OCI-LY7 (cell line): ENCODE data around the gene GSE1. TPM values are rescaled to one million over a fixed set of nuclear protein-coding genes. Genes with fewer than 3 reads are reported as not detected.

Experiments used
- BruUV-seq: library from RNA; stranded (reverse); fragments of 400-500 nt; replicated peaks from 2 replicates; lab custom pipeline; 2021; lab: Mats Ljungman, UMichigan
- CTCF ChIA-PET: fragments of 300-600 bp; sonication (Branson Sonifier 250); formaldehyde crosslinking; loops from one replicate; lab custom pipeline; 2022; ENCODE audit warnings: antibody characterized with exemption; ENCODE audit not compliant: unreplicated experiment; lab: Charles Lee
- POLR2A ChIA-PET: fragments of 300-600 bp; sonication (Branson Sonifier 250); formaldehyde crosslinking; loops from one replicate; lab custom pipeline; 2022; ENCODE audit warnings: antibody characterized with exemption; lab: Charles Lee
- DNase-seq: peaks from one replicate; pipeline ENCODE4 v3.0.0-alpha.2; 2015; ENCODE audit warnings: low spot score
- H2AFZ ChIP-seq: fragments of 200-600 bp; sonication (generic), shearing (Covaris generic); 2 replicates; pipeline ENCODE4 v1.6.1; 2014; ENCODE audit warnings: mild to moderate bottlenecking, antibody characterized with exemption, low read length, moderate library complexity
- H3K27ac ChIP-seq: fragments of 200-600 bp; sonication (generic); 2 replicates; pipeline ENCODE4 v1.5.1; 2014; ENCODE audit warnings: mixed run types, low read depth, mild to moderate bottlenecking, moderate library complexity, low read length, inconsistent platforms; ENCODE audit not compliant: poor library complexity, severe bottlenecking
- H3K36me3 ChIP-seq: fragments of 200-600 bp; sonication (generic); 2 replicates; pipeline ENCODE4 v1.6.1; 2014; ENCODE audit warnings: mild to moderate bottlenecking, antibody characterized with exemption, low read length, moderate library complexity, mixed read lengths; ENCODE audit not compliant: insufficient read depth
- H3K4me1 ChIP-seq: fragments of 200-600 bp; sonication (generic); 2 replicates; pipeline ENCODE4 v1.5.1; 2014; ENCODE audit warnings: mild to moderate bottlenecking, low read length; ENCODE audit not compliant: insufficient read depth, poor library complexity, severe bottlenecking
- H3K4me2 ChIP-seq: fragments of 200-600 bp; sonication (generic); 2 replicates; pipeline ENCODE4 v1.6.1; 2014; ENCODE audit warnings: mild to moderate bottlenecking, low read length
- H3K4me3 ChIP-seq: fragments of 200-600 bp; sonication (generic); 2 replicates; pipeline ENCODE4 v1.5.1; 2014; ENCODE audit warnings: mild to moderate bottlenecking, low read depth, low read length; ENCODE audit not compliant: poor library complexity, severe bottlenecking
- H3K79me2 ChIP-seq: fragments of 200-600 bp; sonication (generic); 2 replicates; pipeline ENCODE4 v1.6.1; 2016; ENCODE audit warnings: low read depth, mild to moderate bottlenecking, low read length, moderate library complexity, mixed read lengths; ENCODE audit not compliant: insufficient read depth
- H3K9me2 ChIP-seq: fragments of 200-600 bp; sonication (generic); 2 replicates; pipeline ENCODE4 v1.6.1; 2016; ENCODE audit warnings: mild to moderate bottlenecking, low read length, mixed read lengths; ENCODE audit not compliant: insufficient read depth
- H3K9me3 ChIP-seq: fragments of 200-600 bp; sonication (generic); 2 replicates; pipeline ENCODE4 v1.6.1; 2014; ENCODE audit warnings: mild to moderate bottlenecking, mixed run types, low read length, mixed read lengths
- H4K20me1 ChIP-seq: fragments of 200-600 bp; sonication (generic); 2 replicates; pipeline ENCODE4 v1.6.1; 2014; ENCODE audit warnings: mild to moderate bottlenecking, antibody characterized with exemption, low read length, moderate library complexity, mixed read lengths; ENCODE audit not compliant: insufficient read depth
- EZH2phosphoT487 ChIP-seq: fragments of 200-600 bp; sonication (generic); IDR thresholded peaks from 2 replicates; pipeline ENCODE4 v1.6.1; 2018; ENCODE audit warnings: low read depth, borderline replicate concordance, mild to moderate bottlenecking, mixed run types, antibody characterized with exemption, low read length, moderate library complexity, mixed read lengths
- intact Hi-C: fragments of 100-400 bp; cut with micrococcal nuclease; formaldehyde crosslinking; loops from one replicate; pipeline ENCODE4 v1.10.0; 2022; ENCODE audit not compliant: unreplicated experiment
- total RNA-seq, 2 experiments: library from RNA; depleted of rRNA in 1 of 2; stranded (reverse); fragments of >200 nt in 1 of 2; shearing (Covaris generic) in 1 of 2; gene quantifications; 2 replicates each; pipeline ENCODE4 v1.2.3, GENCODE V29; 2014 to 2022
- TF ChIP-seq, protein P1 (sequence below): fragments of 200-600 bp; sonication (generic); conservative IDR thresholded peaks from 2 replicates; pipeline ENCODE4 v1.5.1; 2014; ENCODE audit warnings: mild to moderate bottlenecking, antibody characterized with exemption, low read length, moderate library complexity, mixed read lengths

GSE1 gene
- total RNA-seq, 2 experiments from 2014 or later, result 30.9 to 66.6 TPM

GRCh38 chr16:85642762-85643358 lies 29.7 kb downstream of the GSE1 start:
- no TSS peak for BruUV-seq
- H3K4me1 ChIP-seq, result no peaks in the 10 kb centered on the region
- H3K9me2 ChIP-seq, result no peaks in the 10 kb centered on the region
- TF ChIP-seq, protein P1, sequence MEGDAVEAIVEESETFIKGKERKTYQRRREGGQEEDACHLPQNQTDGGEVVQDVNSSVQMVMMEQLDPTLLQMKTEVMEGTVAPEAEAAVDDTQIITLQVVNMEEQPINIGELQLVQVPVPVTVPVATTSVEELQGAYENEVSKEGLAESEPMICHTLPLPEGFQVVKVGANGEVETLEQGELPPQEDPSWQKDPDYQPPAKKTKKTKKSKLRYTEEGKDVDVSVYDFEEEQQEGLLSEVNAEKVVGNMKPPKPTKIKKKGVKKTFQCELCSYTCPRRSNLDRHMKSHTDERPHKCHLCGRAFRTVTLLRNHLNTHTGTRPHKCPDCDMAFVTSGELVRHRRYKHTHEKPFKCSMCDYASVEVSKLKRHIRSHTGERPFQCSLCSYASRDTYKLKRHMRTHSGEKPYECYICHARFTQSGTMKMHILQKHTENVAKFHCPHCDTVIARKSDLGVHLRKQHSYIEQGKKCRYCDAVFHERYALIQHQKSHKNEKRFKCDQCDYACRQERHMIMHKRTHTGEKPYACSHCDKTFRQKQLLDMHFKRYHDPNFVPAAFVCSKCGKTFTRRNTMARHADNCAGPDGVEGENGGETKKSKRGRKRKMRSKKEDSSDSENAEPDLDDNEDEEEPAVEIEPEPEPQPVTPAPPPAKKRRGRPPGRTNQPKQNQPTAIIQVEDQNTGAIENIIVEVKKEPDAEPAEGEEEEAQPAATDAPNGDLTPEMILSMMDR, result no peak
- no peak for TF ChIP-seq EZH2phosphoT487
- ChIA-PET POLR2A (no interaction called here), CTCF (no interaction called here)
- H2AFZ ChIP-seq, result no peak overlapping the region
- H3K27ac ChIP-seq, result no peak overlapping the region
- H3K79me2 ChIP-seq, result no peaks in the 10 kb centered on the region
- no peaks in the 10 kb centered on the region for H4K20me1 ChIP-seq
- no peaks in the 10 kb centered on the region for H3K9me3 ChIP-seq
- intact Hi-C loops, result no loop called here
- DNase-seq, result no peak
- H3K36me3 ChIP-seq, result no peaks in the 10 kb centered on the region
- H3K4me3 ChIP-seq, result no peak overlapping the region
- H3K4me2 ChIP-seq, result no peak overlapping the region

GRCh38 chr16:85643631-85644030 lies 30.5 kb downstream of the GSE1 start:
- POLR2A ChIA-PET, result interaction anchor here (0.7 kb wide), 1 partner anchor 129 kb away, joined by 3 read pairs; no protein-coding TSS in a partner anchor
- Histone ChIP-seq H3K4me2 (no peak overlapping the region), H3K79me2 (no peaks in the 10 kb centered on the region), H3K36me3 (0 out of 2 replicates have a peak, but pooled peaks cover 6% of the 10 kb centered on the region), H3K9me2 (no peaks in the 10 kb centered on the region), H3K9me3 (no peaks in the 10 kb centered on the region), H3K4me1 (no peaks in the 10 kb centered on the region), H4K20me1 (no peaks in the 10 kb centered on the region), H2AFZ (no peak overlapping the region), H3K27ac (no peak overlapping the region), H3K4me3 (no peak overlapping the region)
- CTCF ChIA-PET, result no interaction called here
- DNase-seq, result no peak
- intact Hi-C loops, result no loop called here
- TF ChIP-seq EZH2phosphoT487, result no peak
- TF ChIP-seq, protein P1, result no peak
- BruUV-seq, result no TSS peak

DNA sequence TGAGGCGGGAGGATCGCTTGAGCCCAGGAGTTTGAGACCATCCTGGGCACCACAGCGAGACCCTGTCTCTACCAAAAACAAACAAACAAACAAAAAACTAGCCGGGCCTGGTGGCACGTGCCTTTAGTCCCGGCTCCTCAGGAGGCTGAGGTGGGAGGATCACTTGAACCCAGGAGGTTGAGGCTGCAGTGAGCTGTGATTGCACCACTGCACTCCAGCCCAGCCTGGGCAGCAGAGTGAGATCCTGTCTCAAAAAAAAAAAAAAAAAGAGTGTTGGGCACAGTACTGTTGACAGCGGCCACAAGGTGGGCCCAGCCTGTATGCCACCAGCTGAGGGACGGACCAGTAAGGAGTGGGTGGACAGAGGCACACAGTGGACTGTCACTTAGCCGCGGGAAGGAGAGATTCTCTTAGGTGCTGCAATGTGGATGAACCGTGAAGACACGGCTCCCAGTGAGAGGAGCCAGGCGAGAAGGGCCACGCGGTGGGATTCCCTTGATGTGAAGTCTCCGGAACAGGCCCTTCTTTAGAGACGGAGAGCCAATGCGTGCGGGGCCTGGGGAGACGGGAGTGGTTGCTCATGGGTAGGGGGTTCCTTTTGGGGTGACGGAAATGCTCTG lies 31.1 kb downstream of the GSE1 start:
- ChIA-PET POLR2A (interaction anchor here (0.7 kb wide), 1 partner anchor 130 kb away, joined by 3 read pairs; no protein-coding TSS in a partner anchor), CTCF (no interaction called here)
- H3K9me3 ChIP-seq, result no peaks in the 10 kb centered on the region
- no peak overlapping the region for H3K4me3 ChIP-seq
- H3K36me3 ChIP-seq, result 0 out of 2 replicates have a peak, but pooled peaks cover 8% of the 10 kb centered on the region
- H3K9me2 ChIP-seq, result no peaks in the 10 kb centered on the region
- intact Hi-C loops, result no loop called here
- no TSS peak for BruUV-seq
- no peaks in the 10 kb centered on the region for H3K79me2 ChIP-seq
- no peaks in the 10 kb centered on the region for H4K20me1 ChIP-seq
- no peak overlapping the region for H2AFZ ChIP-seq
- no peak for DNase-seq
- no peak overlapping the region for H3K4me2 ChIP-seq
- no peak overlapping the region for H3K27ac ChIP-seq
- TF ChIP-seq EZH2phosphoT487, result no peak
- TF ChIP-seq, protein P1, result no peak
- H3K4me1 ChIP-seq, result no peaks in the 10 kb centered on the region
